ENCODE results near the gene MYPN. TPM values are rescaled to one million over a fixed set of nuclear protein-coding genes. Genes with fewer than 3 reads are reported as not detected.

The MYPN gene
- total RNA-seq, 1 experiment from 2014 or later = not detected

DNA sequence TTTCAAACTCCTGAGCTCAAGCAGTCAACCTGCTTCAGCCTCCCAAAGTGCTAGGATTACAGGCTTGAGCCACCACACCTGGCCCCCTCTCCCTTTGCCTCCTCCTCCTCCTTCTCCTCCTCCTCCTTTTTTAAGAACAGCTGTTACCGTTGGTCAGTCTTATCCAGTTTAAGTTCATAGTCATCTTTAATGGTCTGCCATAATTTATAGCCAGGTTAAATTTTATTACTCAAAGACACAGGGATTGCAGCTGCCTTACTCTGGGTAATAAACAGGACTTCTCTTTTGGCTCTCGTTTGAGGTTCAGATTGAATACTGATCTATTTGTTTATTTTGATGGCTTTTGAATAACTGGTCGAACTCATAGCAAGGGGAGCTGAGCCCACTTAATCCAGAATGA is 87.4 kb downstream of the MYPN start:
- DNase-seq (ENCODE audit: low spot score) = no peak
- in situ Hi-C loops (cut with HindIII; ENCODE audit: low sequenced_read_pairs) = no loop called here

- in situ Hi-C loops (cut with HindIII; ENCODE audit: low sequenced_read_pairs) = no loop called here
- no peak for DNase-seq (ENCODE audit: low spot score)
Measured at GRCh38 chr10:68202960-68203353, 93.7 kb downstream of the MYPN start.

DNA sequence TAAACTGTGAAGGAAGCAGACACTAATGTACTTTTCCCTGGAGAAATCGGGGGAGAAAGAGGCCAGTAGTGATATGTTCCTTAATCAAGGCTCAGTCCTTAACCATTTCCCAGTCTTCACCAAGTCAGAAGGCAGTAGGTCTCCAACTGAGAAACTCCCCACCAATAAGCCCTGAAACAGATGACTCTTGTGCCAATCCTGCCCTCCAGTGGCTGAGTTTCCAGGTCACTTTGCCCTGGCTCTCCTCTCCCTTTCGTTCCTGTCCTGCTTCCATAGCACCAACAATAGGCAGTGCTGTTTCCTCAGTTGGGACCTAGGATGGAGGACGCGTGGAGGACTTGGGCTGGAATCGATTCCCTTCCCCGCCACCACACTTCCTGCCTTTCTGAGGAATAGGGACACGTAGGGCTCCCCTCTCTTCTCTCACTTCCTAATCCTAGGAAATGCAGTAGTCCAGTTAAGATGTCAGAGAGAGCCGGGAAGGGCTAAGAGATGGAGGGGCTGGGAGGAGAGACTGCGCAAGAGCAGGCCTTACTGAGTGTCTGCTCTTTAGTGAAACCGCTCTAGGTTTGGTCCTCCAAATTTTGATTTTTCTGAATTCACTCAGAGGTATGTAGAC is 99.2 kb downstream of the MYPN start:
- peak; percentile 71 for DNase-seq (ENCODE audit: low spot score)
- in situ Hi-C loops (cut with HindIII; ENCODE audit: low sequenced_read_pairs) = no loop called here

DNA sequence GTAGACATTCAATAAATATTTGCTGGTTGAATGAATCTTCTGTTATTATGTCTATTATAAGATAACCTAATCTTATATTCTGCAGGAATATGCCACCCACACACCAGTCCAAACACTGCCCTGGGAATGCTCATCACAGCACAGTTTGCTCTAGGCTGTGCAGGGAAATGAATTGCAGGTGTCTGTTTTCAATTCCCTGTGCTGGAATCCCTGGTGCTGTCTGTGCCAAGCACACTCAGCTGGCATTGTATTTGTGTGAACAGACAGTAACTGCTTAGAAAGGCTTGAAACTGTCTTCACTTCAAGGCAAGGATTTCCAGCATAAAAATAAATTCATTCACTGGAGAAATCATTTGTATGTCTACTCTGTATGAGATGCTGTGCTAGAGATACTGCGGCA is 102.4 kb downstream of the MYPN start:
- in situ Hi-C loops (cut with HindIII; ENCODE audit: low sequenced_read_pairs) = no loop called here
- DNase-seq (ENCODE audit: low spot score) = no peak

- in situ Hi-C loops (cut with HindIII; ENCODE audit: low sequenced_read_pairs) = no loop called here
- DNase-seq (ENCODE audit: low spot score) = peak; percentile 61
Measured at GRCh38 chr10:68212721-68213352, 103.5 kb downstream of the MYPN start.

DNA sequence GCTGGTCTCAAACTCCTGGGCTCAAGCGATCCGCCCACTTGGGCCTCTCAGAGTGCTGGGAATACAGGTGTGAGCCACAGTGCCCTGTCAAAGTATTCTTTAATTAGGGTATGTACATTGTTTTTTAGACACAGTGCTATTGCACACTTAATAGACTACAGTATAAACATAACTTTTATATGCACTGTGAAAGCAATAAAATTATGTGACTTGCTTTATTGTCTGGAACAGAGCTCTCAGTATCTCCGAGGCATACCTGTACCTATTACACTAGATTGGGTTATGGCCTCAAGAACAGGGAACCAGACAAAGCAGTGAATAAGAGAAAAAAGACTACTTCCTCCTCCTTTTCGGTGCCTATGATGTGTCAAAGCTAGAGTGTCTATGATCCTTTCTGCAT is 109.5 kb downstream of the MYPN start:
- in situ Hi-C loops (cut with HindIII; ENCODE audit: low sequenced_read_pairs) = no loop called here
- DNase-seq (ENCODE audit: low spot score) = no peak

- no peak for DNase-seq (ENCODE audit: low spot score)
- in situ Hi-C loops (cut with HindIII; ENCODE audit: low sequenced_read_pairs) = no loop called here
Measured at GRCh38 chr10:68221196-68221595, 111.9 kb downstream of the MYPN start.

- no peak for DNase-seq (ENCODE audit: low spot score)
- in situ Hi-C loops (cut with HindIII; ENCODE audit: low sequenced_read_pairs) = no loop called here
Measured at GRCh38 chr10:68222391-68222790, 113.1 kb downstream of the MYPN start.

DNA sequence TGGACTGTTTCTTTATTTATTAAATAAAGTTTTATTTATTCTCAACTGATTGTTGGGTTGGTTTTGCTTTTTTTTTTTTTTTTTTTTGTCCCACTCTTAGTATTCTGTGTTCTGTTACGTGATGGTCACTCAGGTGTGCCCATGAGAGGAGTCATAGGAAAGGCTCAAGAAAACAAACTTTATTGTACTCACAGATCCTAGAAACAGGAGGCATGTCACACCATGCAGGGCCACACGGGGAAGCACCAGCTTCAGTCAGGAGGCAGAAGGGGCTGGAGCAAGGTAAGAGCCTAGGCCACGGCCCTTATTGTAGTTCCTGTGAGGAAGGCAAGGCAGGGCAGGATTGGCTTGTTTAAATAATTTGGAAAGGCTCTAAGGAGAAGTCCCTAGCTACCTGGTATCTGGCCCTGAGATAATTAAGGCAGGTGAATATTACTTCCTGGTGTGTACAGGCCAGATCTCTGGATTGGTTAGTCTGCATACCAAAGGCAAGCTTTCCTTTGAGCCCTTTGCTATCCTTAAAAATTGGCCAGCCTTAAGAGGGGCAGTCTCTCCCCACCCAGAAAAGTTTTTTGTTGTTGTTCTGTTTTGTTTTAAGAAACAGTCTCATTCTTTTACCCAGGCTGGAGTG is 114.4 kb downstream of the MYPN start:
- in situ Hi-C loops (cut with HindIII; ENCODE audit: low sequenced_read_pairs) = no loop called here
- DNase-seq (ENCODE audit: low spot score) = no peak

GRCh38 chr10:68224810-68225209 is 115.5 kb downstream of the MYPN start:
- DNase-seq (ENCODE audit: low spot score) = no peak
- in situ Hi-C loops (cut with HindIII; ENCODE audit: low sequenced_read_pairs) = no loop called here

GRCh38 chr10:68230268-68230667 is 121.0 kb downstream of the MYPN start:
- in situ Hi-C loops (cut with HindIII; ENCODE audit: low sequenced_read_pairs) = no loop called here

GRCh38 chr10:68231106-68231816 is 122.0 kb downstream of the MYPN start:
- in situ Hi-C loops (cut with HindIII; ENCODE audit: low sequenced_read_pairs) = no loop called here
- peak; percentile 75 for DNase-seq (ENCODE audit: low spot score)

More at GRCh38 chr10:68230268-68230667, 121.0 kb downstream of the MYPN start:
- DNase-seq (ENCODE audit: low spot score) = no peak

DNA sequence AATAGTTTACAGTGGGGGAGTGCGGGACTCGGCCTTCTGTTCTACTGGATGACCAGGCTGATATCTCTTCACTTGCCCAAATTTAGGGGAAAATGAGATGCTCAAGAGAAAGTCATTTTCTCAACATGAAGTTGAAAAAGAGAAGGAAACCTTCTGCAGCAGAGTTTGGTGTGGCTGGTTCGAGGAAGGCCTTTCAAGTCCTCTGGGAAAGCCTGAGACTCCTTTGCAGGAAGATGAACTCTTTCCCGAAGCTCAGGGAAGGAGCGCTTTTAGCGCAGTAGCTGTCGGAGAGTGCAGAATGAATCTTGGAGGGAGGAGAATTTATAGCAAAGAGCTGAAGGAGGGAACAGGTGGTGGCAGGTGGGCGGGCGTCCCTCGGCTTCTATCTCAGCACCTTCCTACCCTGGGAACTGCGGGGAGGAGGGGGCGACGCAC is 122.5 kb downstream of the MYPN start, which contains the start of gene ATOH7:
ATOH7 (minus strand) TSS at position 297 of the 435 bp plus-strand sequence. CDS start 436 bp downstream, outside the sequence.
- DNase-seq (ENCODE audit: low spot score) = peak; percentile 70
- in situ Hi-C loops (cut with HindIII; ENCODE audit: low sequenced_read_pairs) = no loop called here

DNA sequence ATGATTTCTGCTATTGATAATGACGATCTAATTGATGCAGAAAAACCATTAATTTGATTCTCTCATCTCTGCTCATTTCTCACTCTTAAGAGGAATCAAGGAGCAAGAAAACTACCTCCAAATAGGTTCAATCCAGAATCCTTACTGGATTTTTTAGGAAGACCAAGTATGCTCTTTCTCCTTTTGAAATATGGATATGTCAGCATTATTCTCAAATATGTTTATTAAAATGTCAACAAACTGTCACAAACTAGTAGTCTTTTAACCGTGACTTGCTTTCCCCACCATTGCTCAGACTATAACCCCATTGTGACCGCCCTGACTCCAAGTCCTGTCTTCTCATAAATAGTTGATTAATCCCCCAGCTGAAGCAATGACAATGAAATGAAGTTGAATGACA is 123.8 kb downstream of the MYPN start:
- no peak for DNase-seq (ENCODE audit: low spot score)
- in situ Hi-C loops (cut with HindIII; ENCODE audit: low sequenced_read_pairs) = no loop called here

DNA sequence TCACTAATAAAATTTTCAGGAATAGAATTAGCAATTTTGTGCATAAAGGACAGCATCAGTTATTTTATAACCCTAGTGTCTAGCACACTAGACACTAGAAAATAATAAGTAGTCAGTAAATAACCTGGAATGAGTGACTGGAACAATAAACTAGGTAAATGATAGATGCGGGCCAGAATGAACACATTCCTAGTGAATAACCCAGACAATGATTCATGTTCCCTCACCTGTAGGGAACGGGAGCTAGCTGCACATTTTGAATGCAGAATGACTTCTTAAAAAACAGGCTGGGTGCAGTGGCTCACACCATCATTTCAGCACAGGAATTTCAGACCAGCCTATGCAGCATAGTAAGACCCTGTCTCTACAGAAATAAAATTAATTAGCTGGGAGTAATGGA is 125.8 kb downstream of the MYPN start:
- in situ Hi-C loops (cut with HindIII; ENCODE audit: low sequenced_read_pairs) = no loop called here
- no peak for DNase-seq (ENCODE audit: low spot score)

GRCh38 chr10:68235581-68235980 is 126.3 kb downstream of the MYPN start:
- in situ Hi-C loops (cut with HindIII; ENCODE audit: low sequenced_read_pairs) = no loop called here
- peak; percentile 72 for DNase-seq (ENCODE audit: low spot score)

- no peak for DNase-seq (ENCODE audit: low spot score)
- in situ Hi-C loops (cut with HindIII; ENCODE audit: low sequenced_read_pairs) = no loop called here
Measured at GRCh38 chr10:68237173-68237572, 127.9 kb downstream of the MYPN start.

GRCh38 chr10:68238371-68238770 is 129.1 kb downstream of the MYPN start:
- DNase-seq (ENCODE audit: low spot score) = no peak
- in situ Hi-C loops (cut with HindIII; ENCODE audit: low sequenced_read_pairs) = no loop called here

GRCh38 chr10:68239069-68239468 is 129.8 kb downstream of the MYPN start:
- in situ Hi-C loops (cut with HindIII; ENCODE audit: low sequenced_read_pairs) = no loop called here
- no peak for DNase-seq (ENCODE audit: low spot score)

DNA sequence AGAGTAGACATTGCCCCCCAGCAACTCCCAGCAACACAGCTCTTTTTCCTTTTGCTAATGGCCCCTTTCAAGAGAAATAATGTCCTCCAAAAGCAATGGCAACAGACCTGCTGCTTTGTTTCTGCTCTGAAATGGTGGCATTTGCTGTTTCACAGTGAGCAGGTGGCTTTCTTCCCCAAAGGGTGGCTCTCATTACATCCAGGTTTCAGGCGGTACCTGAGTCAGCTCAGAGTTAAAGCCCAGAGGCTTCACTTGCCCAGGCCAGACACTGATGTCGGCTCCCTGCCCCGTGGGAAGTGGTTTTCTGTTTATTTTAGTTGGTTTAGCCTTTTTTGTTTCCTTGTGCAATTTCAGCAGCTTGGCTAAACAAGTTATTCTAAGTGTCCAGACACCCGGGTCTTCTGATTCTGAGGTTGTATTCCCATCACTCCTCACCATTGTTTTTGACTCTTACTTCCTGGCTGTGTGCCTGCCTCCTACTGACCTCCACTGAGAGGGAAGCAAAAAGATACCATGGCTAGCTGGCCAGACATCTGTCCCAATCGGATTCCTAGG is 130.4 kb downstream of the MYPN start:
- peak; percentile 28 for DNase-seq (ENCODE audit: low spot score)
- in situ Hi-C loops (cut with HindIII; ENCODE audit: low sequenced_read_pairs) = no loop called here
